ENCODE results near the gene MBP. TPM values are rescaled to one million over a fixed set of nuclear protein-coding genes. Genes with fewer than 3 reads are reported as not detected.

Gene MBP
- total RNA-seq, 4 donors from 2014 or later = 45.0 to 60.0 (median 51.9) TPM

- no peak overlapping the region for H3K4me3 ChIP-seq (ENCODE audit: low read depth, poor library complexity, severe bottlenecking)
- no peak for DNase-seq (ENCODE audit: low spot score in 2 of 2)
- intact Hi-C loops (cut with DNase I; ENCODE audit: low total_unique reads) = no loop called here
- TF ChIP-seq, protein P1, sequence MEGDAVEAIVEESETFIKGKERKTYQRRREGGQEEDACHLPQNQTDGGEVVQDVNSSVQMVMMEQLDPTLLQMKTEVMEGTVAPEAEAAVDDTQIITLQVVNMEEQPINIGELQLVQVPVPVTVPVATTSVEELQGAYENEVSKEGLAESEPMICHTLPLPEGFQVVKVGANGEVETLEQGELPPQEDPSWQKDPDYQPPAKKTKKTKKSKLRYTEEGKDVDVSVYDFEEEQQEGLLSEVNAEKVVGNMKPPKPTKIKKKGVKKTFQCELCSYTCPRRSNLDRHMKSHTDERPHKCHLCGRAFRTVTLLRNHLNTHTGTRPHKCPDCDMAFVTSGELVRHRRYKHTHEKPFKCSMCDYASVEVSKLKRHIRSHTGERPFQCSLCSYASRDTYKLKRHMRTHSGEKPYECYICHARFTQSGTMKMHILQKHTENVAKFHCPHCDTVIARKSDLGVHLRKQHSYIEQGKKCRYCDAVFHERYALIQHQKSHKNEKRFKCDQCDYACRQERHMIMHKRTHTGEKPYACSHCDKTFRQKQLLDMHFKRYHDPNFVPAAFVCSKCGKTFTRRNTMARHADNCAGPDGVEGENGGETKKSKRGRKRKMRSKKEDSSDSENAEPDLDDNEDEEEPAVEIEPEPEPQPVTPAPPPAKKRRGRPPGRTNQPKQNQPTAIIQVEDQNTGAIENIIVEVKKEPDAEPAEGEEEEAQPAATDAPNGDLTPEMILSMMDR (IDR thresholded peaks at IDR 0.05) = no peak
- TF ChIP-seq POLR2A (IDR thresholded peaks at IDR 0.05) = no peak
- WGBS, 2 donors = 84 to 88% methylated on average over 14 to 16 of the region's 16 CpGs
These were observed 115.6 kb downstream of the MBP start for GRCh38 chr18:77016936-77017335.

DNA sequence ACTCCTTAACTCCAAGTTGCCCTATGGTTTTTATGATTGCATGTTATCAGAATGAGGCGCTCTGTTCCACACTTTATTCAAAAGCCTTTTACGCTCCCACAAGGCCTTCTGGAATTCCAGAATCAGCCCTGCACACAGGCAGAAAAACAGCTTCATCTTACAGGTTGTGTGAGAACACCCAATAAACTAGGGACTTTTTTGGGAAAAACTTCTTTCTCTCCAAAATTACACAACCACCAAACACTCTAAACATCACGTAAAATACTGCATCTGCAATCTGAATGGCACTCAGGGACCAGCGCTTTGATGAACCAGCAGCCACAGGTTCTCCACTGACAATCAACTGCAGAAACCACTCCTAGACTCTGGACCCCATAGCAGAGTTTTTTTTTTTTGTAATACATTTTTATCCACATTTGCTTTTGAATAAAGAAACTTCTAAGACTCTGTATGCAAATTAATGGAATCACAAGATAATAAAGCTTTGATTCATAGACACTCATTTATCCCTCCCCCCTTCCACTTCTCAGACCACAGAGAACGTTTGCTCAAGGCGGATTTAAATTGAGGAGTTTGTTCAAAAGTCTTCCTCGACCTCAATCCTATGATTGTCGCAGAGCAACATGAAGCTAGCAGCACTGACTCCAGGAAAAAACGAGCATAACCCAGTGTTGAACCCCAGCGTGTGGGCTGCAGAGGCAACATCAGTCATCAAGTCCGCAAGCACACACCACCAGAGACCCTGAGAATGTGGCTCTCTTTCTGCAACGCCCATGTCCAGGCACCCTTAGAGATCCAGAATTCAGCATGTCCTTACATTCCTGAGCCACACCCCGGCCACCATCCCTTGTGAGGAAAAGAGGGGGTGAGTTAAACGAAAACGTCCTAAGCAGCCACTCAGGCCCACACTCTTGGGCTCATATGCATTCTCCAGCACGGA is 116.5 kb downstream of the MBP start:
- DNase-seq (ENCODE audit: low spot score in 2 of 2) = peak in 1 of 2 donors; percentile 82
- TF ChIP-seq, protein P1 (IDR thresholded peaks at IDR 0.05) = no peak
- no peak for TF ChIP-seq POLR2A (IDR thresholded peaks at IDR 0.05)
- WGBS, 2 donors = 82 to 87% methylated on average over 16 of the region's 16 CpGs
- H3K4me3 ChIP-seq (ENCODE audit: low read depth, poor library complexity, severe bottlenecking) = no peak overlapping the region
- intact Hi-C loops (cut with DNase I; ENCODE audit: low total_unique reads) = no loop called here

GRCh38 chr18:77015169-77015568 is 117.4 kb downstream of the MBP start:
- WGBS, 2 donors = 74 to 76% methylated on average over 4 of the region's 4 CpGs
- DNase-seq (ENCODE audit: low spot score in 2 of 2) = no peak
- H3K4me3 ChIP-seq (ENCODE audit: low read depth, poor library complexity, severe bottlenecking) = no peak overlapping the region
- no peak for TF ChIP-seq POLR2A (IDR thresholded peaks at IDR 0.05)
- TF ChIP-seq, protein P1 (IDR thresholded peaks at IDR 0.05) = no peak
- intact Hi-C loops (cut with DNase I; ENCODE audit: low total_unique reads) = no loop called here

GRCh38 chr18:77014538-77014937 is 118.0 kb downstream of the MBP start:
- intact Hi-C loops (cut with DNase I; ENCODE audit: low total_unique reads) = no loop called here
- H3K4me3 ChIP-seq (ENCODE audit: low read depth, poor library complexity, severe bottlenecking) = no peak overlapping the region
- no peak for TF ChIP-seq POLR2A (IDR thresholded peaks at IDR 0.05)
- TF ChIP-seq, protein P1 (IDR thresholded peaks at IDR 0.05) = no peak
- DNase-seq (ENCODE audit: low spot score in 2 of 2) = no peak
- WGBS, 2 donors = 78 to 84% methylated on average over 5 of the region's 5 CpGs

DNA sequence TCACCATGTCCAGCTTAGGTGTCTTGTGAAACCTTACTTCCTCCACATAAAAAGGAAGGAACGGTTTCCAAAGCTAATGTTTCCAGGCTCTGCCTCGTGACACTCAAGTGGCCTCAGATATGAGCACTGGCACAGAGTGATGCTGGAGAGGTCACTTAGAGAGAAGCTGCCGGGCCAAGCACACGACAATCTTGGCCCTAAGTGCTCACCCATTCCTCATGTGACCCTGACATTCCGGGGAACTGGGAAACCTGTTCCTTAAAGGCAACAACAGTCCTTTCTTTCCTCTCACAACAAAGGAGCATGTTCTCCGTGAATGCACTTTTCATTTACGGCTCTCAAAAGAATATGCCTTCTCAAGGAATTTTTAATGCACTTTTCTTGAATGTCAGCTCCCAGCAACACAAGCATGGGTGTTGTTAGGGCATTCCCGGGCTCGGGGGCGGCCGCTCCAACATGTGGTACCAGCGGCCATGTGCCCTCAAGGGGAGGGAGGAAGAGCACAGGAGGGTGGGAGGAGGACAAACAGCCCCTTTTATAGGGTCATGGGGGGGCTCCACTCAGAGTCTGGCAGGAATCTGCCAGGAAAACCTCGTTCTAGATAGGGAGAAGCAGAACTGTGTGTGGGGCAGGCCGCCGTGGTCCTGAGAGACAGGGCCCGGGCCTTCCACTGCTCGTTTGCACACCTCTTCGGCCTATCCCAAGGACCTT is 118.6 kb downstream of the MBP start:
- peak; percentile 82 to 85 for DNase-seq (ENCODE audit: low spot score in 2 of 2)
- intact Hi-C loops (cut with DNase I; ENCODE audit: low total_unique reads) = no loop called here
- WGBS, 2 donors = 64 to 67% methylated on average over 18 of the region's 18 CpGs
- TF ChIP-seq POLR2A (IDR thresholded peaks at IDR 0.05) = no peak
- TF ChIP-seq, protein P1 (IDR thresholded peaks at IDR 0.05) = no peak
- no peak overlapping the region for H3K4me3 ChIP-seq (ENCODE audit: low read depth, poor library complexity, severe bottlenecking)

Measured in lower leg skin (tissue), 4 donors.